B cell (primary cell): ENCODE data around the gene MPLKIP. TPM values are rescaled to one million over a fixed set of nuclear protein-coding genes. Genes with fewer than 3 reads are reported as not detected.
"Not testable (repeated sequence)": the region's sequence is repeated elsewhere in the genome, so short reads cannot be mapped to it uniquely, and the experiment has no call there.

Experiments used
- ATAC-seq: fragments of 200-7000 bp; cut with Tn5 transposase; one replicate; pipeline ENCODE4 v1.10.0; 2021; ENCODE audit warnings: low read depth, mild to moderate bottlenecking, moderate number of reproducible peaks, moderate library complexity
- CTCF ChIA-PET: fragments of 350-600 bp; sonication (Branson Sonifier 250); formaldehyde crosslinking; loops from one replicate; lab custom pipeline; 2021; ENCODE audit warnings: antibody characterized with exemption, inconsistent platforms; lab: Charles Lee
- POLR2A ChIA-PET: fragments of 350-600 bp; sonication (Branson Sonifier 250); formaldehyde crosslinking; loops from one replicate; lab custom pipeline; 2021; ENCODE audit warnings: antibody characterized with exemption; lab: Charles Lee
- DNase-seq: peaks from one replicate; pipeline ENCODE4 v3.0.0; 2013
- H2AFZ ChIP-seq: 2 replicates; pipeline ENCODE4 v1.6.1; 2012; ENCODE audit warnings: mild to moderate bottlenecking, low read depth, low read length; ENCODE audit not compliant: insufficient read depth, poor library complexity, severe bottlenecking
- H3K27ac ChIP-seq, 2 donors: 1 replicate in 1 of 2; 2 replicates in 1 of 2; pipeline ENCODE4 v1.5.1; 2012 to 2013; ENCODE audit warnings: low read length in 2 of 2, mild to moderate bottlenecking in 2 of 2, moderate library complexity in 1 of 2
- H3K27me3 ChIP-seq, 4 experiments: fragments of 200-600 bp in 1 of 4; sonication (generic) in 1 of 4; replicated peaks in 1 of 4; 1 replicate in 2 of 4; 2 replicates in 2 of 4; pipeline versions ENCODE4 v1.6.1 to v1.7.0; 2013 to 2016; ENCODE audit warnings: low read length in 3 of 4, mild to moderate bottlenecking in 2 of 4, mixed read lengths in 1 of 4, moderate library complexity in 1 of 4; ENCODE audit not compliant: insufficient read depth in 4 of 4, control insufficient read depth in 3 of 4; ENCODE audit errors: control extremely low read depth in 1 of 4
- H3K36me3 ChIP-seq, 2 experiments: replicated peaks in 1 of 2; 1 replicate in 1 of 2; 2 replicates in 1 of 2; pipeline versions ENCODE4 v1.6.1 to v1.7.1; 2013; ENCODE audit warnings: low read length in 1 of 2; ENCODE audit not compliant: insufficient read depth in 2 of 2, control insufficient read depth in 1 of 2; ENCODE audit errors: control extremely low read depth in 1 of 2, extremely low read depth in 1 of 2
- H3K4me1 ChIP-seq, 2 donors: fragments of 200-600 bp in 1 of 2; sonication (generic) in 1 of 2; 1 replicate in 1 of 2; 2 replicates in 1 of 2; pipeline versions ENCODE4 v1.5.1 to v1.6.1; 2013 to 2017; ENCODE audit warnings: low read length in 2 of 2; ENCODE audit not compliant: control insufficient read depth in 2 of 2, insufficient read depth in 2 of 2
- H3K4me2 ChIP-seq: replicated peaks from 2 replicates; pipeline ENCODE3; 2012; ENCODE audit warnings: mild to moderate bottlenecking, low read depth, low read length; ENCODE audit not compliant: poor library complexity, severe bottlenecking
- H3K4me3 ChIP-seq, 5 experiments: fragments of 200-600 bp in 1 of 5; sonication (generic) in 1 of 5; 1 replicate in 3 of 5; 2 replicates in 2 of 5; pipeline versions ENCODE4 v1.5.1 to v1.7.0; 2011 to 2016; ENCODE audit warnings: low read length in 4 of 5, mild to moderate bottlenecking in 4 of 5, low read depth in 2 of 5, control low read depth in 1 of 5, moderate library complexity in 1 of 5; ENCODE audit not compliant: insufficient read depth in 1 of 5; ENCODE audit errors: control extremely low read depth in 1 of 5, extremely low read depth in 1 of 5
- H3K79me2 ChIP-seq: fragments of 200-600 bp; sonication (generic); one replicate; pipeline ENCODE4 v1.6.0; 2016; ENCODE audit warnings: low read length; ENCODE audit not compliant: control insufficient read depth, insufficient read depth
- H3K9ac ChIP-seq: fragments of 200-600 bp; sonication (generic); 2 replicates; pipeline ENCODE4 v1.6.1; 2017; ENCODE audit warnings: mild to moderate bottlenecking, low read length, moderate library complexity
- H3K9me3 ChIP-seq, 3 donors: one replicate each; pipeline versions ENCODE4 v1.6.1 to v1.7.1; 2013; ENCODE audit warnings: low read length in 2 of 3; ENCODE audit not compliant: control insufficient read depth in 2 of 3, insufficient read depth in 1 of 3; ENCODE audit errors: control extremely low read depth in 1 of 3
- H4K20me1 ChIP-seq: 2 replicates; pipeline ENCODE4 v1.6.0; 2012; ENCODE audit warnings: mild to moderate bottlenecking, low read length; ENCODE audit not compliant: insufficient read depth, control insufficient read depth, poor library complexity, severe bottlenecking
- H3K27ac Mint-ChIP-seq: one replicate; pipeline ENCODE4 v1.8.0; 2021; ENCODE audit warnings: mixed read lengths
- H3K27me3 Mint-ChIP-seq: one replicate; pipeline ENCODE4 v1.8.0; 2021; ENCODE audit warnings: mixed read lengths
- H3K4me1 Mint-ChIP-seq: one replicate; pipeline ENCODE4 v1.8.0; 2021; ENCODE audit warnings: mixed read lengths
- H3K4me3 Mint-ChIP-seq: one replicate; pipeline ENCODE4 v1.8.0; 2021; ENCODE audit warnings: mixed read lengths
- H3K9me3 Mint-ChIP-seq: one replicate; pipeline ENCODE4 v1.8.0; 2022; ENCODE audit warnings: mixed read lengths; ENCODE audit not compliant: insufficient read depth
- EZH2 ChIP-seq: IDR thresholded peaks from 2 replicates; pipeline ENCODE4 v1.6.1; 2012; ENCODE audit warnings: borderline replicate concordance, low read depth, mild to moderate bottlenecking, moderate library complexity, low read length; ENCODE audit not compliant: insufficient read depth, poor library complexity, severe bottlenecking
- WGBS: methylation state at CpG from one replicate; pipeline ENCODE4 v1.1.5; 2013; ENCODE audit warnings: missing lambda C conversion rate; ENCODE audit not compliant: insufficient coverage; 5-methylcytosine and 5-hydroxymethylcytosine counted together
- intact Hi-C: fragments of 100-400 bp; cut with micrococcal nuclease; formaldehyde crosslinking; loops from one replicate; pipeline ENCODE4 v1.10.0; 2022
- polyA plus RNA-seq: library from polyadenylated mRNA; depleted of rRNA; stranded (reverse); fragments of >200 nt; gene quantifications from 2 replicates; pipeline ENCODE4 v1.2.3, GENCODE V29; 2012
- total RNA-seq, 2 donors: library from RNA; stranded (reverse); fragments of 120-200 nt in 1 of 2; gene quantifications; 1 replicate in 1 of 2; 2 replicates in 1 of 2; pipeline versions ENCODE4 v1.2.3 to v1.2.4, GENCODE V29; 2013 to 2022
- TF ChIP-seq, protein P1 (sequence below): fragments of 200-600 bp; IDR thresholded peaks from one replicate; pipeline ENCODE4 v1.8.0; 2022; ENCODE audit warnings: antibody characterized with exemption, mild to moderate bottlenecking

MPLKIP gene
- total and polyA plus RNA-seq, 2 donors (not counting 1 experiment from before 2014, with no cell fraction given) = 23.2 to 34.1 TPM

- no peaks in the 10 kb centered on the region for H3K9me3 Mint-ChIP-seq
- 94% methylated on average over 8 of the region's 9 CpGs for WGBS
- no peak overlapping the region for H3K4me2 ChIP-seq
- H3K4me3 ChIP-seq = no peak overlapping the region
- no peak for ATAC-seq
- H3K9me3 ChIP-seq = no peaks in the 10 kb centered on the region
- ChIA-PET CTCF (interaction anchor here (0.6 kb wide), 1 partner anchor 721 kb away, joined by 4 read pairs; no protein-coding TSS in a partner anchor), POLR2A (no interaction called here)
- DNase-seq = no peak
- H3K4me1 Mint-ChIP-seq = no peaks in the 10 kb centered on the region
- H3K9ac ChIP-seq = no peak overlapping the region
- peaks cover 4% of the 10 kb centered on the region for H3K27me3 Mint-ChIP-seq
- H3K4me3 Mint-ChIP-seq = no peak overlapping the region
- no peaks in the 10 kb centered on the region for H4K20me1 ChIP-seq
- H3K79me2 ChIP-seq = no peaks in the 10 kb centered on the region
- no peak overlapping the region for H2AFZ ChIP-seq
- TF ChIP-seq EZH2 = no peak
- TF ChIP-seq, protein P1, sequence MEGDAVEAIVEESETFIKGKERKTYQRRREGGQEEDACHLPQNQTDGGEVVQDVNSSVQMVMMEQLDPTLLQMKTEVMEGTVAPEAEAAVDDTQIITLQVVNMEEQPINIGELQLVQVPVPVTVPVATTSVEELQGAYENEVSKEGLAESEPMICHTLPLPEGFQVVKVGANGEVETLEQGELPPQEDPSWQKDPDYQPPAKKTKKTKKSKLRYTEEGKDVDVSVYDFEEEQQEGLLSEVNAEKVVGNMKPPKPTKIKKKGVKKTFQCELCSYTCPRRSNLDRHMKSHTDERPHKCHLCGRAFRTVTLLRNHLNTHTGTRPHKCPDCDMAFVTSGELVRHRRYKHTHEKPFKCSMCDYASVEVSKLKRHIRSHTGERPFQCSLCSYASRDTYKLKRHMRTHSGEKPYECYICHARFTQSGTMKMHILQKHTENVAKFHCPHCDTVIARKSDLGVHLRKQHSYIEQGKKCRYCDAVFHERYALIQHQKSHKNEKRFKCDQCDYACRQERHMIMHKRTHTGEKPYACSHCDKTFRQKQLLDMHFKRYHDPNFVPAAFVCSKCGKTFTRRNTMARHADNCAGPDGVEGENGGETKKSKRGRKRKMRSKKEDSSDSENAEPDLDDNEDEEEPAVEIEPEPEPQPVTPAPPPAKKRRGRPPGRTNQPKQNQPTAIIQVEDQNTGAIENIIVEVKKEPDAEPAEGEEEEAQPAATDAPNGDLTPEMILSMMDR = no peak
- intact Hi-C loops = no loop called here
- H3K27me3 ChIP-seq = no peaks in the 10 kb centered on the region
- no peaks in the 10 kb centered on the region for H3K4me1 ChIP-seq
- H3K27ac Mint-ChIP-seq = no peak overlapping the region
- no peaks in the 10 kb centered on the region for H3K36me3 ChIP-seq
- no peak overlapping the region for H3K27ac ChIP-seq
These were observed 41.5 kb upstream of the MPLKIP start for GRCh38 chr7:40175725-40176510.

GRCh38 chr7:40175256-40175655 lies 40.8 kb upstream of the MPLKIP start:
- H3K4me3 Mint-ChIP-seq, H3K27me3 ChIP-seq, H3K4me1 Mint-ChIP-seq, H4K20me1 ChIP-seq, ATAC-seq, H3K4me1 ChIP-seq, H3K27ac Mint-ChIP-seq, CTCF ChIA-PET, H3K9ac ChIP-seq, intact Hi-C loops, H3K27ac ChIP-seq, H3K36me3 ChIP-seq, H3K9me3 ChIP-seq, POLR2A ChIA-PET, H3K79me2 ChIP-seq, DNase-seq, H3K4me2 ChIP-seq, H3K4me3 ChIP-seq, H3K27me3 Mint-ChIP-seq, H3K9me3 Mint-ChIP-seq, H2AFZ ChIP-seq: not testable (repeated sequence)
- WGBS = 100% methylated on average over 1 of the region's 6 CpGs

DNA sequence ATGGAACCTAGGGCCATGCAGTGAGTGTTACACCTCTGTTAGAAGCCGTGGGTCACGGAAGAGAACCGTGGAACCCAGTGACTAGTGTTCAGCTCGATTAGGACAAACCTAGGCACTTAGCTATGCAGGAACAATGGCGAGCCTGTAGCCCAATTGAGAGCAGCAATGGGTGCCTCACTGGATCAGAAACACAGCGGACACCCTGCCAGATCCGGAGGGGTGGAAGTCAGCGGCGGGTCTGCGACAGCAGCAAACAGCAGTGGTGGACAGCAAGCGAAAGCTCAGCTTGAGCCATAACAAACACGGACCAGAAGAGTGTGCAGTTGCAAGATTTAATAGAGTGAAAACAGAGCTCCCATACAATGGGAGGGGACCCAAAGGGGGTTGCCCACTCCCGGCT lies 38.7 kb upstream of the MPLKIP start:
- intact Hi-C loops, H3K36me3 ChIP-seq, H3K4me1 ChIP-seq, H3K79me2 ChIP-seq, CTCF ChIA-PET, H3K9me3 ChIP-seq, POLR2A ChIA-PET, H3K27ac ChIP-seq, H3K27me3 ChIP-seq, H3K9ac ChIP-seq, H2AFZ ChIP-seq, ATAC-seq, H3K9me3 Mint-ChIP-seq, H3K4me1 Mint-ChIP-seq, H4K20me1 ChIP-seq, H3K4me3 Mint-ChIP-seq, H3K4me3 ChIP-seq, DNase-seq, H3K27ac Mint-ChIP-seq, H3K4me2 ChIP-seq: not testable (repeated sequence)
- peaks cover 10% of the 10 kb centered on the region for H3K27me3 Mint-ChIP-seq
- 90% methylated on average over 8 of the region's 13 CpGs for WGBS
